GM12864 (cell line): ENCODE measurements around the gene C11orf42.
A peak's percentile ranks its signal among the peaks of the same experiment; 100 is the strongest.

Source experiments
- DNase-seq: peaks from one replicate; pipeline ENCODE4 v3.0.0-alpha.2; 2011; ENCODE audit warnings: low read depth
- H3K4me3 ChIP-seq: 2 replicates; pipeline ENCODE4 v1.5.1; 2011; ENCODE audit warnings: mild to moderate bottlenecking, low read depth, low read length, control low read depth
- TF ChIP-seq, protein P1 (sequence below): IDR thresholded peaks from 2 replicates; pipeline ENCODE4 v1.5.1; 2011; ENCODE audit warnings: low read depth, mild to moderate bottlenecking, moderate library complexity, low read length, control low read depth, inconsistent platforms; ENCODE audit errors: missing control alignments

The C11orf42 gene

DNA sequence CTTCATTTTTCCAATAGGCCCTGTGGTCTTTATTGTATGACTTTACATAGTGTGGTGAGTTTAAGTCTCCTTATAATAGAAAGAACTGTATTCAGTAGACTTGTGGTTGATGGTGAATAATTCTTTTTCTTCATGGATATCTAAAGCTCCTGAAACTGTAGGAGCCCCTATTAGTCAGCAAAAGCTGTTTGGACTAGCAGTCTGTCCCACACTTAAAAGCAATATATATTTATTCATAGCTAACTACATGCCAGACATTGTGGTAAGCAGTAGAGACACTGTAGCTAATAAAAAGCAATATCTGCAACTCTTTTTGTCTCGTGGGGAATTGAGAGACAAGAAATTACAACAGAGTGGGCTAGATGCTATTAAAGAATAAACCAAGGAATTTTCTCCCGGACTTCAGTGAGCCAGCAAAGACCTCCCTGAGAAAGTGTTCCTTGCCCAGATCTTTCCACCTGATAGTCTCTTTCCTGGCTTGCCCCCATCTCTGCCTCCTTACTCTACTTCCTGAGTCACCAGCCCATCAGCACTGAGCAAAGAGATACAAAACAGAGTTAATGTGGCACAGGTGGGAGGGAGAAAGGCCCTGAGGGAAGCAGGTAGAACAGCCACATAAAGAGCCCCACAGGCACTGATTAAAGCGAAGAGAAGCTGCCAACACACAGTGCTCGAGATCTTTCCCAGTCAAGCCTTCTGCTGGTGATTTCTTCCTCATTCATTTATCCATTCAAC, 7.7 kb upstream of the C11orf42 start:
- H3K4me3 ChIP-seq = no peak overlapping the region

DNA sequence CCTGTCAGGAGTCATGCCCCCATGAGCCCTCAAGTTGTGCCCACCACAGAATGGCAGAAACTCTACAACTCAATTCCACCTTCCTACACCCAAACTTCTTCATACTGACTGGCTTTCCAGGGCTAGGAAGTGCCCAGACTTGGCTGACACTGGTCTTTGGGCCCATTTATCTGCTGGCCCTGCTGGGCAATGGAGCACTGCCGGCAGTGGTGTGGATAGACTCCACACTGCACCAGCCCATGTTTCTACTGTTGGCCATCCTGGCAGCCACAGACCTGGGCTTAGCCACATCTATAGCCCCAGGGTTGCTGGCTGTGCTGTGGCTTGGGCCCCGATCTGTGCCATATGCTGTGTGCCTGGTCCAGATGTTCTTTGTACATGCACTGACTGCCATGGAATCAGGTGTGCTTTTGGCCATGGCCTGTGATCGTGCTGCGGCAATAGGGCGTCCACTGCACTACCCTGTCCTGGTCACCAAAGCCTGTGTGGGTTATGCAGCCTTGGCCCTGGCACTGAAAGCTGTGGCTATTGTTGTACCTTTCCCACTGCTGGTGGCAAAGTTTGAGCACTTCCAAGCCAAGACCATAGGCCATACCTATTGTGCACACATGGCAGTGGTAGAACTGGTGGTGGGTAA, 6.1 kb upstream of the C11orf42 start, which contains the start of gene OR52W1:
Gene OR52W1, plus strand, starts transcription at position 51 of the 637 bp plus-strand sequence. Its CDS starts 0 bp downstream, at position 51.
- no peak for DNase-seq
- TF ChIP-seq, protein P1, sequence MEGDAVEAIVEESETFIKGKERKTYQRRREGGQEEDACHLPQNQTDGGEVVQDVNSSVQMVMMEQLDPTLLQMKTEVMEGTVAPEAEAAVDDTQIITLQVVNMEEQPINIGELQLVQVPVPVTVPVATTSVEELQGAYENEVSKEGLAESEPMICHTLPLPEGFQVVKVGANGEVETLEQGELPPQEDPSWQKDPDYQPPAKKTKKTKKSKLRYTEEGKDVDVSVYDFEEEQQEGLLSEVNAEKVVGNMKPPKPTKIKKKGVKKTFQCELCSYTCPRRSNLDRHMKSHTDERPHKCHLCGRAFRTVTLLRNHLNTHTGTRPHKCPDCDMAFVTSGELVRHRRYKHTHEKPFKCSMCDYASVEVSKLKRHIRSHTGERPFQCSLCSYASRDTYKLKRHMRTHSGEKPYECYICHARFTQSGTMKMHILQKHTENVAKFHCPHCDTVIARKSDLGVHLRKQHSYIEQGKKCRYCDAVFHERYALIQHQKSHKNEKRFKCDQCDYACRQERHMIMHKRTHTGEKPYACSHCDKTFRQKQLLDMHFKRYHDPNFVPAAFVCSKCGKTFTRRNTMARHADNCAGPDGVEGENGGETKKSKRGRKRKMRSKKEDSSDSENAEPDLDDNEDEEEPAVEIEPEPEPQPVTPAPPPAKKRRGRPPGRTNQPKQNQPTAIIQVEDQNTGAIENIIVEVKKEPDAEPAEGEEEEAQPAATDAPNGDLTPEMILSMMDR = no peak
- no peak within 1 kb of the TSS for H3K4me3 ChIP-seq

More for the DNA sequence above, 7.7 kb upstream of the C11orf42 start:
- no peak for DNase-seq
- TF ChIP-seq, protein P1 = no peak

DNA sequence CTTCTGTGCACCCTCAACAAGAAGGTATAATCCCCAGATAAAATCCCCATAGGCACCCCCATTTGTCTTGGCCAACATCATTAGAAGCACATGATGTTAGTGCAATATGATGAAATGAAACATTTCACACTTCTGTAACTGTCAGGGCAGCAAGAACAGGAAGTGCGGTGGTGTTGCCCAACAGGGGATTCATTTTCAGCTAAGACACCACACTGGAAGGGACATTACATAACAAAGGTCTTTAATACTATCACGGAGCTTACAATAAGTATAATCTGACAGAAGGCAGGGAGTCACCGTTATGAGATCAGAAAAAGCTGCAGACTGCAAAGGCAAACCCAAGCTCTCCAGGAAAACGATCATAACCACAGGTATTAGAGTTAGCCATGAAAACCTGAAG, 4.4 kb upstream of the C11orf42 start:
- TF ChIP-seq, protein P1 = no peak
- no peak for DNase-seq
- H3K4me3 ChIP-seq = no peak overlapping the region

DNA sequence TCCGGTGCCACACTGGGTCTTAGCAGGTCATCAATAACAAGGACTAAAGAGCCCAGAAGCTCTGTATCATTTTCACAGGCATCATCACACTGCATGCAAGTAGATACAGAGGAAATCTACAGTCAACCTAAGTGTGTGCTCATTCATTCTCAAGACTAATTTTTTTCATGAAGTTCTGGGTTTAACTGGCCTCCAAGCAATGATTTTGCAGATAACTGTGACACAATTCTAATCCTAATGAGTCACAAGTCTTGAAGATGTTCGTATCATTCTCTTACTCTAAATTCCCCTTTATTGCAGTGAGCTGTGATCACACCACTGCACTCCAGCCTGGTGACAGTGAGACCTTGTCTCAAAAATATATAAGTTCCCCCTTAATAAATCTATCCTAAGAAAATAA, 3.9 kb upstream of the C11orf42 start:
- TF ChIP-seq, protein P1 = no peak
- no peak overlapping the region for H3K4me3 ChIP-seq
- DNase-seq = no peak

DNA sequence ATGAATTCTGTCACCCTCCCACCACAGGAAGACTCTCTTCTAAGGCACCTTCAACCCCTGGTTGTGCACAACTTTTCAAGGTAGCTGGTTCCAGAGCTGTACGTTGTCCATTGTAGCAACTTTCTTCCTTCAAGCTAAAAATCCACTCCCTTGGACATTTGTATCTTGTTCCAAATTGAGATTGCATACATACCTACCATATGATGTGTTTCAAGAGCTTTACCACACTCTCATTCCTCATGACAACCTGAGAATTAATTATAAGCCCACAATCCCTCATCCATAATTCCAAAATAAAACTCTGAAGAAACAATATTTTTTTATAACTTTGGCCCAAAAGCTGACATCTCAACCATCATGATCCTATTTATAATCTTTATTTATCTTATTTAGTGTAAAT, 3.3 kb upstream of the C11orf42 start:
- TF ChIP-seq, protein P1 = no peak
- H3K4me3 ChIP-seq = no peak overlapping the region
- DNase-seq = no peak

DNA sequence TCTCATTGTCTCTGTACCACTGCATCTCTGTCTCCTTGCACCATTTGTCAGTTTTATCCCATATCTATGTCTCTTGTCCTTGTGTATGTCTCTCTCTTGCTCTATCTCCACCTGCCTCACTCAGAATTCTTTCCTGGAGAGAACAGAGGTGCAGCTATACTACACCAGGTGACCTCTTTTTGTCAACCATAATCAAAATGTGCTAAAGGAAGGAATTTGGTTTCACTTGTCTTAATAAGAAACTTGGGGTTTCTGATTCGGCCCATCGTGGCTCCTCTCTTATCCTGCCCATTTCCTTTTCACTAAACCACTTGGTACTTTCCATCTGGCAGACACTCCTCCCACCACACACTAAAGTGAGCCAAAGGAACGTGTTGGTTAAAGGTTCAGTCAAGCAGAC, 2.0 kb upstream of the C11orf42 start:
- peak; percentile 24 for DNase-seq
- TF ChIP-seq, protein P1 = no peak
- H3K4me3 ChIP-seq = no peak overlapping the region

DNA sequence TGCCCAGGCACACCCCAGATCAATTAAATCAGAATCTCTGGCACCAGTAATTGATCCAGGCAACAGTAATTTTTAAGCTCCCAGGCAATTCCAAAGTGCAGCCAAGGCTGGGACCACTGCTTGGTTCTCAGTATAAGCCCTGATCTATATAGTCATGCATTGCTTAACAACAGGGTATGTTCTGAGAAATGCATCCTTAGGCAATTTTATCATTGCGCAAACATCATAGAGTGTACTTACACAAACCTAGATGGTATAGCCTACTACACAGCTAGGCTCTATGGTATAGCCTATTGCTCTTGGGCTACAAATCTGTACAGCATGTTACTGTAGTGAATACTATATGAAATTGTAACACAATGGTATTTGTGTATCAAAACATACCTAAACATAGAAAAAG, 651 bp upstream of the C11orf42 start:
- H3K4me3 ChIP-seq = no peak overlapping the region
- no peak for DNase-seq
- TF ChIP-seq, protein P1 = no peak
